VCaP (cell line): ENCODE data around the gene SH3GL1.

ENCODE experiments used
- H3K27ac ChIP-seq: fragments of 450-650 bp; 2 replicates; pipeline ENCODE4 v1.5.1; 2017
- TF ChIP-seq, protein P1 (sequence below): fragments of 450-650 bp; conservative IDR thresholded peaks from 2 replicates; pipeline ENCODE4 v1.5.1; 2017; ENCODE audit warnings: mild to moderate bottlenecking, moderate library complexity

The SH3GL1 gene

GRCh38 chr19:4320419-4320818 lies 79.9 kb downstream of the SH3GL1 start:
- TF ChIP-seq, protein P1, sequence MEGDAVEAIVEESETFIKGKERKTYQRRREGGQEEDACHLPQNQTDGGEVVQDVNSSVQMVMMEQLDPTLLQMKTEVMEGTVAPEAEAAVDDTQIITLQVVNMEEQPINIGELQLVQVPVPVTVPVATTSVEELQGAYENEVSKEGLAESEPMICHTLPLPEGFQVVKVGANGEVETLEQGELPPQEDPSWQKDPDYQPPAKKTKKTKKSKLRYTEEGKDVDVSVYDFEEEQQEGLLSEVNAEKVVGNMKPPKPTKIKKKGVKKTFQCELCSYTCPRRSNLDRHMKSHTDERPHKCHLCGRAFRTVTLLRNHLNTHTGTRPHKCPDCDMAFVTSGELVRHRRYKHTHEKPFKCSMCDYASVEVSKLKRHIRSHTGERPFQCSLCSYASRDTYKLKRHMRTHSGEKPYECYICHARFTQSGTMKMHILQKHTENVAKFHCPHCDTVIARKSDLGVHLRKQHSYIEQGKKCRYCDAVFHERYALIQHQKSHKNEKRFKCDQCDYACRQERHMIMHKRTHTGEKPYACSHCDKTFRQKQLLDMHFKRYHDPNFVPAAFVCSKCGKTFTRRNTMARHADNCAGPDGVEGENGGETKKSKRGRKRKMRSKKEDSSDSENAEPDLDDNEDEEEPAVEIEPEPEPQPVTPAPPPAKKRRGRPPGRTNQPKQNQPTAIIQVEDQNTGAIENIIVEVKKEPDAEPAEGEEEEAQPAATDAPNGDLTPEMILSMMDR = no peak
- no peak overlapping the region for H3K27ac ChIP-seq

- TF ChIP-seq, protein P1 = no peak
- H3K27ac ChIP-seq = no peak overlapping the region
Observed at GRCh38 chr19:4319067-4319718, 81.2 kb downstream of the SH3GL1 start.

DNA sequence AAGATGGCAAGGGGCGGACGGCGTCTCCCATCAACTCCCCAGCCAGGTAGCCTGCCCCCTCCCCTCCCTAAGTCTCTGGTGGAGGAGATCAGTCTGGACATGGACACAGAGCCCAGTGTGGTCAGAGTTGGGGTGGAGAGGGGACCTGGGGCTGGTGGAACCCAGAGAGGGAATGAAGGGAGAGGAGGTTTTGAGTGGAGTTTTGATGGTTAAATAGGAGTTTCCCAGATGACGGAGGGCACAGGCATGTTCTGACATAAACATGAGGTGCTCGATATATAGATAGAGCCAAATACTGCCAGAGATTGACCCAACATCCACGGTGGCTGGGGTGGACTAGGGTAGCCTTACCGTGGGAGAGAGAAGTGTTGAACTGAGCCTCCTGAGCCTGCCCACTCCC lies 81.9 kb downstream of the SH3GL1 start:
- TF ChIP-seq, protein P1 = no peak
- H3K27ac ChIP-seq = no peak overlapping the region

GRCh38 chr19:4316956-4317355 lies 83.4 kb downstream of the SH3GL1 start:
- H3K27ac ChIP-seq = no peak overlapping the region
- TF ChIP-seq, protein P1 = no peak

GRCh38 chr19:4313847-4314490 lies 86.4 kb downstream of the SH3GL1 start:
- TF ChIP-seq, protein P1 = no peak
- no peak overlapping the region for H3K27ac ChIP-seq
